Neural progenitor cell (in vitro differentiated cells): ENCODE measurements around the gene TXN2.

Experiments
- EZH2 ChIP-seq: fragments of 200-600 bp; sonication (generic); IDR thresholded peaks from 2 replicates; pipeline ENCODE4 v1.6.1; 2017; ENCODE audit warnings: antibody characterized with exemption, mild to moderate bottlenecking, moderate library complexity
- EZH2phosphoT487 ChIP-seq: fragments of 200-600 bp; sonication (generic); IDR thresholded peaks from 2 replicates; pipeline ENCODE4 v1.6.1; 2017; ENCODE audit warnings: antibody characterized with exemption
- TF ChIP-seq, protein P1 (sequence below): fragments of 200-600 bp; sonication (generic); IDR thresholded peaks from 2 replicates; pipeline ENCODE4 v1.5.1; 2017; ENCODE audit warnings: antibody characterized with exemption, mild to moderate bottlenecking

DNA sequence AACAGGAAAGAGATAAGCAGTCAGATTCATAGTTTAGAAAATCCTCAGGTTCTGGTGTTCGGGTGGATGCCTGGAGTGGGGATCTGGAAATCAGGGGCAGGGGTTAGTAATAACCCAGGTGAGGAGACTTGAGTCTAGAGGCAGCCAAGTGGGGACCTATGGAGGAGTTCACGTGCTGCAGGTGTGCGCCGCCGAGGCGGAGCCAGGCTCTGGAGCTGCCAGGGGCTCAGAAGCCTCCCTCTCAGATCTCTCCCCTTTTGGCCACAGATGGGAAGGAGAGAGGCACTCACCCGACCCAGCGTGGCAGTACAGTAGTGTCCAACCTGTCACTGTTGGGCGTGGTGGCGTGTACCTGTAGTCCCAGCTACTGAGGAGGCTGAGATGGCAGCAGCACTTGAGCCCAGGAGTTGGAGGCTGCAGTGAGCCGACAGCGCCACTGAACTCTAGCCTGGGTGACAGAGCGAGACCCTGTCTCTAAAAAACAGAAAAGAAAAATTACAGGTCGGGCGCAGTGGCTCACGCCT lies 27.5 kb downstream of the TXN2 start:
- TF ChIP-seq, protein P1, sequence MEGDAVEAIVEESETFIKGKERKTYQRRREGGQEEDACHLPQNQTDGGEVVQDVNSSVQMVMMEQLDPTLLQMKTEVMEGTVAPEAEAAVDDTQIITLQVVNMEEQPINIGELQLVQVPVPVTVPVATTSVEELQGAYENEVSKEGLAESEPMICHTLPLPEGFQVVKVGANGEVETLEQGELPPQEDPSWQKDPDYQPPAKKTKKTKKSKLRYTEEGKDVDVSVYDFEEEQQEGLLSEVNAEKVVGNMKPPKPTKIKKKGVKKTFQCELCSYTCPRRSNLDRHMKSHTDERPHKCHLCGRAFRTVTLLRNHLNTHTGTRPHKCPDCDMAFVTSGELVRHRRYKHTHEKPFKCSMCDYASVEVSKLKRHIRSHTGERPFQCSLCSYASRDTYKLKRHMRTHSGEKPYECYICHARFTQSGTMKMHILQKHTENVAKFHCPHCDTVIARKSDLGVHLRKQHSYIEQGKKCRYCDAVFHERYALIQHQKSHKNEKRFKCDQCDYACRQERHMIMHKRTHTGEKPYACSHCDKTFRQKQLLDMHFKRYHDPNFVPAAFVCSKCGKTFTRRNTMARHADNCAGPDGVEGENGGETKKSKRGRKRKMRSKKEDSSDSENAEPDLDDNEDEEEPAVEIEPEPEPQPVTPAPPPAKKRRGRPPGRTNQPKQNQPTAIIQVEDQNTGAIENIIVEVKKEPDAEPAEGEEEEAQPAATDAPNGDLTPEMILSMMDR = no peak
- TF ChIP-seq EZH2 (no peak), EZH2phosphoT487 (no peak)
